Stimulated activated CD4-positive, alpha-beta T cell treated with anti-CD3 and anti-CD28 coated beads, TNF-alpha, amount 100 ng/mL, for 24 hours (primary cell): ENCODE results near the gene STN1.

Source experiments
- DNase-seq, 3 experiments: peaks; one replicate each; pipeline ENCODE4 v3.0.0-alpha.2; 2020; ENCODE audit warnings: low read depth in 3 of 3

The STN1 gene

GRCh38 chr10:103929381-103929921 lies 11.5 kb upstream of the STN1 start:
- DNase-seq = no peak

GRCh38 chr10:103928784-103929183 lies 10.8 kb upstream of the STN1 start:
- DNase-seq = no peak

- no peak for DNase-seq
Observed at GRCh38 chr10:103926722-103927319, 8.8 kb upstream of the STN1 start.

- DNase-seq = no peak
Observed at GRCh38 chr10:103925591-103925990, 7.6 kb upstream of the STN1 start.

GRCh38 chr10:103923502-103923901 lies 5.5 kb upstream of the STN1 start:
- DNase-seq = no peak

- no peak for DNase-seq
Observed at GRCh38 chr10:103922659-103923058, 4.7 kb upstream of the STN1 start.

GRCh38 chr10:103921750-103922195 lies 3.8 kb upstream of the STN1 start:
- peak in 1 of 3 experiments; percentile 19 for DNase-seq

- no peak for DNase-seq
Observed at GRCh38 chr10:103921248-103921647, 3.3 kb upstream of the STN1 start.

GRCh38 chr10:103919648-103920025 lies 1.7 kb upstream of the STN1 start:
- DNase-seq = no peak

GRCh38 chr10:103917302-103918052 lies 507 bp downstream of the STN1 start:
- DNase-seq = peak in 2 of 3 experiments; percentile 23 to 35

GRCh38 chr10:103916876-103917275 lies 1.1 kb downstream of the STN1 start:
- no peak for DNase-seq

- no peak for DNase-seq
Observed at GRCh38 chr10:103916254-103916653, 1.7 kb downstream of the STN1 start.

GRCh38 chr10:103915796-103916195 lies 2.2 kb downstream of the STN1 start:
- DNase-seq = no peak

- DNase-seq = no peak
Observed at GRCh38 chr10:103912759-103913158, 5.2 kb downstream of the STN1 start.

- peak in 1 of 3 experiments; percentile 11 for DNase-seq
Observed at GRCh38 chr10:103911021-103911459, 6.9 kb downstream of the STN1 start.

GRCh38 chr10:103910442-103911012 lies 7.5 kb downstream of the STN1 start:
- DNase-seq = no peak

- no peak for DNase-seq
Observed at GRCh38 chr10:103905441-103905840, 12.5 kb downstream of the STN1 start.

- no peak for DNase-seq
Observed at GRCh38 chr10:103901299-103901698, 16.7 kb downstream of the STN1 start.

GRCh38 chr10:103899312-103899711 lies 18.7 kb downstream of the STN1 start:
- DNase-seq = no peak

GRCh38 chr10:103897241-103897774 lies 20.7 kb downstream of the STN1 start:
- no peak for DNase-seq

GRCh38 chr10:103896225-103896624 lies 21.8 kb downstream of the STN1 start:
- DNase-seq = no peak

- no peak for DNase-seq
Observed at GRCh38 chr10:103895411-103896186, 22.4 kb downstream of the STN1 start.
